ENCODE measurements around the gene DNASE1L1. TPM values are rescaled to one million over a fixed set of nuclear protein-coding genes. Genes with fewer than 3 reads are reported as not detected.

The DNASE1L1 gene
- polyA plus RNA-seq, 1 donor from 2014 or later: 9.2 TPM

DNA sequence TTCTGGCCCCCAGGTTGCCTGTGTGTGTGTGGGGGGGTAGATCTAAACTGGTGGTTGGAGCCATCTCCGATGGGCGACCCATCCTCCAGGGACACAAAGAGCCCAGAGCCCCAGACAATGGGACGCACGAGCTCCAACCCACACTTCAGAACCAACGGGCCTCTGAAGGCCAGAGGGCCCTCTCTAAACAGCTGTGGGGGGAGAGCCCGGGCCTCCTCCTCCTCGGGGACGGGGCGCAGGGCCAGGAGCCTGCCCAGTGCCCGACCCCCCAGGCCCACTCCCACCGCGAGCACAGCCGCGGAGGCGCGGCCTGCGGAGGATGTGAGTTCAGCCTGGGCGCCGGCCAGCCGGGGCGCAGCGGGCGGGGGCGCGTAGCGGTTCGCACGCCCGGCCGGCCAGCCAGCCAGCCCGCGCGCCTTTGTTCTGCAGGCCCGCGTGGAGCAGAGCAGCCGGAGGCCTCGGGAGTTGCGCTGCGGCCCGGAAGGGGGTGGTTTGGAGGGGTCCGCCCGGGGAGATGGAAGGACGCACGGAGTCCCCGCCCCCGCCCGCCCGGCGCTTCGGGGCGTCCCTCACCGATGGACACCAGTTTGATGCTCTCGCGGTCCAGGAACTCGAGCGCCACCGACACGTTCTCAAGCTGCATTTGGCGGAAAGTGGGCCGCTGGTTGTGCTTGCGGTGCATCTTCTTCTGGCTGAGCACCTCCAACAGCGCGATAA, 38.6 kb downstream of the DNASE1L1 start:
- no peaks in the 10 kb centered on the region for H3K9me2 ChIP-seq (ENCODE audit: insufficient read depth, low read length)
- H2AFZ ChIP-seq (ENCODE audit: low read depth, low read length): no peak overlapping the region
- no peaks in the 10 kb centered on the region for H3K9me3 ChIP-seq (ENCODE audit: low read length)
- H3K79me2 ChIP-seq (replicated peaks; ENCODE audit: insufficient read depth, low read length): peaks cover 26% of the 10 kb centered on the region
- TF ChIP-seq CTCF (IDR thresholded peaks at IDR 0.05; ENCODE audit: poor library complexity, severe bottlenecking): no peak
- TF ChIP-seq SMC3 (conservative IDR thresholded peaks at IDR 0.05; ENCODE audit: poor library complexity): no peak
- TF ChIP-seq TAF1 (IDR thresholded peaks at IDR 0.05; ENCODE audit: low read depth): no peak
- TF ChIP-seq EP300 (conservative IDR thresholded peaks at IDR 0.05; ENCODE audit: poor library complexity, severe bottlenecking): no peak
- TF ChIP-seq RAD21 (conservative IDR thresholded peaks at IDR 0.05): no peak
- no peaks in the 10 kb centered on the region for H3F3A ChIP-seq (ENCODE audit: insufficient read depth, low read length, poor library complexity, severe bottlenecking)
- no peaks in the 10 kb centered on the region for H3K27me3 ChIP-seq (ENCODE audit: insufficient read depth, low read depth, low read length)
- no peaks in the 10 kb centered on the region for H4K20me1 ChIP-seq (ENCODE audit: insufficient read depth)
- H3K4me3 ChIP-seq (ENCODE audit: low read length): peak overlapping the region; percentile 84
- peak overlapping the region; percentile 85 for H3K27ac ChIP-seq (ENCODE audit: low read length)
- no peaks in the 10 kb centered on the region for H3K36me3 ChIP-seq (ENCODE audit: insufficient read depth, low read length)
- H3K4me2 ChIP-seq (ENCODE audit: low read length): peak overlapping the region; percentile 70
- H3K9ac ChIP-seq (ENCODE audit: low read length): peak overlapping the region; percentile 89

- Histone ChIP-seq H4K20me1 (ENCODE audit: insufficient read depth) (no peaks in the 10 kb centered on the region), H3K9me2 (ENCODE audit: insufficient read depth, low read length) (no peaks in the 10 kb centered on the region), H3K79me2 (replicated peaks; ENCODE audit: insufficient read depth, low read length) (peaks cover 26% of the 10 kb centered on the region), H3K36me3 (ENCODE audit: insufficient read depth, low read length) (no peaks in the 10 kb centered on the region), H3K9me3 (ENCODE audit: low read length) (no peaks in the 10 kb centered on the region), H3F3A (ENCODE audit: insufficient read depth, low read length, poor library complexity, severe bottlenecking) (no peaks in the 10 kb centered on the region), H3K4me3 (ENCODE audit: low read length) (peak overlapping the region; percentile 84), H3K27ac (ENCODE audit: low read length) (peak overlapping the region; percentile 85), H3K4me2 (ENCODE audit: low read length) (peak overlapping the region; percentile 70), H3K9ac (ENCODE audit: low read length) (peak overlapping the region; percentile 89), H3K27me3 (ENCODE audit: insufficient read depth, low read depth, low read length) (no peaks in the 10 kb centered on the region), H2AFZ (ENCODE audit: low read depth, low read length) (no peak overlapping the region)
- TF ChIP-seq TAF1 (IDR thresholded peaks at IDR 0.05; ENCODE audit: low read depth) (peak; percentile 25), MXI1 (conservative IDR thresholded peaks at IDR 0.05; ENCODE audit: poor library complexity, severe bottlenecking) (no peak), EP300 (conservative IDR thresholded peaks at IDR 0.05; ENCODE audit: poor library complexity, severe bottlenecking) (no peak), POLR2AphosphoS5 (IDR thresholded peaks at IDR 0.05) (peak; percentile 38), CTCF (IDR thresholded peaks at IDR 0.05; ENCODE audit: poor library complexity, severe bottlenecking) (no peak), SMC3 (conservative IDR thresholded peaks at IDR 0.05; ENCODE audit: poor library complexity) (no peak), RAD21 (conservative IDR thresholded peaks at IDR 0.05) (no peak), EZH2 (IDR thresholded peaks at IDR 0.05; ENCODE audit: borderline replicate concordance, insufficient read depth, low read length, poor library complexity, severe bottlenecking) (no peak)
- TF ChIP-seq, protein P1, sequence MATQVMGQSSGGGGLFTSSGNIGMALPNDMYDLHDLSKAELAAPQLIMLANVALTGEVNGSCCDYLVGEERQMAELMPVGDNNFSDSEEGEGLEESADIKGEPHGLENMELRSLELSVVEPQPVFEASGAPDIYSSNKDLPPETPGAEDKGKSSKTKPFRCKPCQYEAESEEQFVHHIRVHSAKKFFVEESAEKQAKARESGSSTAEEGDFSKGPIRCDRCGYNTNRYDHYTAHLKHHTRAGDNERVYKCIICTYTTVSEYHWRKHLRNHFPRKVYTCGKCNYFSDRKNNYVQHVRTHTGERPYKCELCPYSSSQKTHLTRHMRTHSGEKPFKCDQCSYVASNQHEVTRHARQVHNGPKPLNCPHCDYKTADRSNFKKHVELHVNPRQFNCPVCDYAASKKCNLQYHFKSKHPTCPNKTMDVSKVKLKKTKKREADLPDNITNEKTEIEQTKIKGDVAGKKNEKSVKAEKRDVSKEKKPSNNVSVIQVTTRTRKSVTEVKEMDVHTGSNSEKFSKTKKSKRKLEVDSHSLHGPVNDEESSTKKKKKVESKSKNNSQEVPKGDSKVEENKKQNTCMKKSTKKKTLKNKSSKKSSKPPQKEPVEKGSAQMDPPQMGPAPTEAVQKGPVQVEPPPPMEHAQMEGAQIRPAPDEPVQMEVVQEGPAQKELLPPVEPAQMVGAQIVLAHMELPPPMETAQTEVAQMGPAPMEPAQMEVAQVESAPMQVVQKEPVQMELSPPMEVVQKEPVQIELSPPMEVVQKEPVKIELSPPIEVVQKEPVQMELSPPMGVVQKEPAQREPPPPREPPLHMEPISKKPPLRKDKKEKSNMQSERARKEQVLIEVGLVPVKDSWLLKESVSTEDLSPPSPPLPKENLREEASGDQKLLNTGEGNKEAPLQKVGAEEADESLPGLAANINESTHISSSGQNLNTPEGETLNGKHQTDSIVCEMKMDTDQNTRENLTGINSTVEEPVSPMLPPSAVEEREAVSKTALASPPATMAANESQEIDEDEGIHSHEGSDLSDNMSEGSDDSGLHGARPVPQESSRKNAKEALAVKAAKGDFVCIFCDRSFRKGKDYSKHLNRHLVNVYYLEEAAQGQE (IDR thresholded peaks at IDR 0.05; ENCODE audit: borderline replicate concordance): peak; percentile 26
These were observed 39.4 kb downstream of the DNASE1L1 start for GRCh38 chrX:154369449-154370299.

Data from neural cell (in vitro differentiated cells).